IMR-90 (cell line): ENCODE results near the gene ADAMTS9.

Source experiments
- CEBPB ChIP-seq: IDR thresholded peaks from 2 replicates; pipeline ENCODE4 v1.6.1; 2012; ENCODE audit warnings: low read depth, low read length, improper control_type of control experiment
- CTCF ChIP-seq: conservative IDR thresholded peaks from 2 replicates; pipeline ENCODE4 v1.5.1; 2012; ENCODE audit warnings: mild to moderate bottlenecking, low read depth, low read length, improper control_type of control experiment
- POLR2A ChIP-seq: IDR thresholded peaks from 2 replicates; pipeline ENCODE4 v1.6.1; 2012; ENCODE audit warnings: mild to moderate bottlenecking, low read depth, low read length
- RAD21 ChIP-seq: IDR thresholded peaks from 2 replicates; pipeline ENCODE4 v1.6.1; 2012; ENCODE audit warnings: low read length, improper control_type of control experiment

- TF ChIP-seq CTCF (no peak), POLR2A (no peak), RAD21 (no peak), CEBPB (no peak)
Measured at GRCh38 chr3:64664397-64664796, 23.4 kb downstream of the ADAMTS9 start.
